ENCODE results near the gene TFAP2C.

Gene TFAP2C

GRCh38 chr20:56628873-56629463 lies at the start of gene TFAP2C:
TSS of gene TFAP2C (plus strand) at chr20:56629306. CDS start at chr20:56629545, 239 bp downstream.
- DNase-seq = peak in 15 of 56 donors; percentile 5 to 43 (median 19)

- no peak for DNase-seq
These were observed 48.9 kb upstream of the TFAP2C start for GRCh38 chr20:56580226-56580625.

GRCh38 chr20:56581701-56582100 lies 47.4 kb upstream of the TFAP2C start:
- DNase-seq = no peak

- DNase-seq = no peak
These were observed 46.6 kb upstream of the TFAP2C start for GRCh38 chr20:56582542-56582941.

GRCh38 chr20:56584916-56585315 lies 44.2 kb upstream of the TFAP2C start:
- DNase-seq = no peak

- DNase-seq = no peak
These were observed 41.6 kb upstream of the TFAP2C start for GRCh38 chr20:56587307-56588041.

GRCh38 chr20:56588996-56589395 lies 40.1 kb upstream of the TFAP2C start:
- DNase-seq = no peak

GRCh38 chr20:56589633-56590032 lies 39.5 kb upstream of the TFAP2C start:
- no peak for DNase-seq

GRCh38 chr20:56590888-56591287 lies 38.2 kb upstream of the TFAP2C start:
- DNase-seq = no peak

- no peak for DNase-seq
These were observed 36.9 kb upstream of the TFAP2C start for GRCh38 chr20:56592211-56592610.

GRCh38 chr20:56592817-56593216 lies 36.3 kb upstream of the TFAP2C start:
- no peak for DNase-seq

- DNase-seq = no peak
These were observed 33.2 kb upstream of the TFAP2C start for GRCh38 chr20:56595746-56596475.

- no peak for DNase-seq
These were observed 27.9 kb upstream of the TFAP2C start for GRCh38 chr20:56601166-56601565.

- DNase-seq = no peak
These were observed 24.4 kb upstream of the TFAP2C start for GRCh38 chr20:56604673-56605072.

- no peak for DNase-seq
These were observed 23.7 kb upstream of the TFAP2C start for GRCh38 chr20:56605261-56605996.

- DNase-seq = no peak
These were observed 22.7 kb upstream of the TFAP2C start for GRCh38 chr20:56606174-56606945.

- DNase-seq = no peak
These were observed 21.9 kb upstream of the TFAP2C start for GRCh38 chr20:56607061-56607704.

GRCh38 chr20:56608376-56608775 lies 20.7 kb upstream of the TFAP2C start:
- no peak for DNase-seq

GRCh38 chr20:56609321-56609720 lies 19.8 kb upstream of the TFAP2C start:
- DNase-seq = no peak

GRCh38 chr20:56610098-56610497 lies 19.0 kb upstream of the TFAP2C start:
- no peak for DNase-seq
